ENCODE data around the gene FUT1.
"Not testable (repeated sequence)": the region's sequence is repeated elsewhere in the genome, so short reads cannot be mapped to it uniquely, and the experiment has no call there.

The FUT1 gene

GRCh38 chr19:48740164-48740972 is 12.1 kb downstream of the FUT1 start, which contains the start of gene RASIP1:
Gene RASIP1 (minus strand): TSS chr19:48740610. CDS start chr19:48740282, 328 bp downstream.
- no peak for DNase-seq

GRCh38 chr19:48739404-48740163 is 12.9 kb downstream of the FUT1 start:
- DNase-seq, result no peak

- DNase-seq, result peak; percentile 87
Measured at GRCh38 chr19:48738557-48739403, 13.7 kb downstream of the FUT1 start.

GRCh38 chr19:48737360-48737998 is 15.0 kb downstream of the FUT1 start:
- DNase-seq, result no peak

GRCh38 chr19:48735031-48735615 is 17.3 kb downstream of the FUT1 start:
- no peak for DNase-seq

- no peak for DNase-seq
Measured at GRCh38 chr19:48734625-48735024, 17.8 kb downstream of the FUT1 start.

GRCh38 chr19:48731452-48731851 is 21.0 kb downstream of the FUT1 start:
- DNase-seq, result no peak

- DNase-seq, result no peak
Measured at GRCh38 chr19:48728911-48729664, 23.4 kb downstream of the FUT1 start.

- DNase-seq, result peak; percentile 95
Measured at GRCh38 chr19:48726556-48726955, 25.9 kb downstream of the FUT1 start.

GRCh38 chr19:48724796-48725753 is 27.4 kb downstream of the FUT1 start:
- DNase-seq, result peak; percentile 97

GRCh38 chr19:48722196-48722708 is 30.2 kb downstream of the FUT1 start:
- DNase-seq, result no peak

GRCh38 chr19:48720613-48721296 is 31.7 kb downstream of the FUT1 start:
- peak; percentile 100 for DNase-seq

GRCh38 chr19:48720251-48720612 is 32.2 kb downstream of the FUT1 start:
- no peak for DNase-seq

GRCh38 chr19:48719263-48720171 is 32.9 kb downstream of the FUT1 start, which contains the start of gene MAMSTR:
Gene MAMSTR (minus strand): TSS chr19:48719725. CDS start chr19:48719031, 694 bp downstream.
- DNase-seq, result no peak

GRCh38 chr19:48718711-48719231 is 33.7 kb downstream of the FUT1 start:
- DNase-seq, result no peak

- DNase-seq, result not testable (repeated sequence)
Measured at GRCh38 chr19:48718106-48718505, 34.3 kb downstream of the FUT1 start.

- no peak for DNase-seq
Measured at GRCh38 chr19:48716562-48717291, 35.7 kb downstream of the FUT1 start.
